GM10248 (cell line): Measurements from ENCODE around the gene INPP5D.

Experiments
- CTCF ChIA-PET: fragments of 300-600 bp; sonication (Branson Sonifier 250); formaldehyde crosslinking; extraction: SDS; loops from one replicate; lab custom pipeline; 2021; ENCODE audit warnings: antibody characterized with exemption; lab: Yijun Ruan, JAX
- POLR2A ChIA-PET: fragments of 350-650 bp; sonication (Branson Sonifier 250); formaldehyde crosslinking; extraction: SDS; loops from one replicate; lab custom pipeline; 2020; ENCODE audit warnings: antibody characterized with exemption; lab: Yijun Ruan, JAX
- DNase-seq: peaks from one replicate; pipeline ENCODE4 v3.0.0; 2012; ENCODE audit errors: extremely low spot score
- CTCF ChIP-seq: IDR thresholded peaks from 2 replicates; pipeline ENCODE4 v1.5.1; 2012; ENCODE audit warnings: mild to moderate bottlenecking, low read depth; ENCODE audit errors: extremely low read depth, missing control alignments, control extremely low read depth

The INPP5D gene

DNA sequence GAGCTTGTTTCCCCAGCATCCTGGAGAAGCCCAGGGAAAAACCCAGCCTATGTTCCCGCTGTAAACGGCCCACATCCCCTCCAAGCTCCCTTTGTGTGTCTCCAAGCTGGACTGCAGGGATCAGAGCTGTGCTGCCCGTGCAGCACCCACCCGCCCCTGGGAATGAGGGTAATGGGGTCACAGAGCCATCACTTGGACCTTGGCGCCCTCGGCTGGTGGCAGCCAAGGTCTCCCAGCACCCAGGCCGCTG is 670 bp upstream of the INPP5D start:
- TF ChIP-seq CTCF: peak; percentile 64
- POLR2A ChIA-PET: interaction anchor here (2.9 to 3.9 kb wide), 2 partner anchors 16 to 24 kb away, joined by 11 to 28 read pairs; no protein-coding TSS in a partner anchor
- CTCF ChIA-PET: interaction anchor here (0.6 to 4.7 kb wide), 11 partner anchors 12 to 192 kb away, joined by 3 to 55 read pairs (median 5); partner anchors contain the start of gene ATG16L1
- no peak for DNase-seq

GRCh38 chr2:233060501-233060979 is 398 bp downstream of the INPP5D start:
- POLR2A ChIA-PET: interaction anchor here (0.7 to 3.9 kb wide), 6 partner anchors 10 to 40 kb away, joined by 4 to 28 read pairs (median 4); no protein-coding TSS in a partner anchor
- DNase-seq: no peak
- CTCF ChIA-PET: interaction anchor here (1.0 to 4.7 kb wide), 29 partner anchors 8 to 298 kb away, joined by 3 to 55 read pairs (median 5); partner anchors contain the start of gene ATG16L1
- TF ChIP-seq CTCF: no peak

DNA sequence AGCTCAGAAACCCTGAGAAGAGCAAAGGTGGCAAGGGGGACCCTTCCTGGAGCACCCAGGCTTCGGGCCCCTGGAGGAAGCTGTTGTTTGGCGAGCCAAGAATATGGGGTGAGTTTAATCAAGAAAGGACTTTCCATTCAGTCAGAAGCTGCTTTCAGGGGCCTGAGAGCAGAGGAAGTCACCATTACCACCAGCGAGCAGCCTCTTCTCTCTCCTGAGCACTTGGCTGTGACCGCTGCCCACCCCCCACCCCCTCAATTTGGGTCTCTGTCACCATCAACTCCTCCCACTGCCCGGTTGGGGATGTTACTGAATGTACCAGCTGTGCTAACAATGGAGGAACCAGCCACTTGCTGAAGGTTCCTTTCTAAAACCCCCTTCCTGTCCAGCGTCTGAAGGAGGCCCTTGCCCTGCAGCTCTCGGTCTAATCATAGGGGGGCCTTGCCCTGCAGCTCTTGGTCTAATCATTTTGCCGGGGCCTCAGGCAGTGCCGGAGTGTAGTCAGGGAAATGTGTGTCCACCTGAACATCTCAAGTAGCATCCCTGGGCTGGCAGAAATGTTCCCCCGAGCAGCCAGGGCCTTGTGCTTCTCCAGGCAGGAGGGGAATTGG is 943 bp downstream of the INPP5D start:
- TF ChIP-seq CTCF: no peak
- DNase-seq: peak; percentile 81
- CTCF ChIA-PET: interaction anchor here (0.9 to 4.7 kb wide), 31 partner anchors 9 to 299 kb away, joined by 3 to 55 read pairs (median 5); partner anchors contain the start of genes ATG16L1 and DGKD
- POLR2A ChIA-PET: interaction anchor here (0.6 to 3.9 kb wide), 7 partner anchors 9 to 349 kb away, joined by 3 to 28 read pairs (median 4); no protein-coding TSS in a partner anchor

DNA sequence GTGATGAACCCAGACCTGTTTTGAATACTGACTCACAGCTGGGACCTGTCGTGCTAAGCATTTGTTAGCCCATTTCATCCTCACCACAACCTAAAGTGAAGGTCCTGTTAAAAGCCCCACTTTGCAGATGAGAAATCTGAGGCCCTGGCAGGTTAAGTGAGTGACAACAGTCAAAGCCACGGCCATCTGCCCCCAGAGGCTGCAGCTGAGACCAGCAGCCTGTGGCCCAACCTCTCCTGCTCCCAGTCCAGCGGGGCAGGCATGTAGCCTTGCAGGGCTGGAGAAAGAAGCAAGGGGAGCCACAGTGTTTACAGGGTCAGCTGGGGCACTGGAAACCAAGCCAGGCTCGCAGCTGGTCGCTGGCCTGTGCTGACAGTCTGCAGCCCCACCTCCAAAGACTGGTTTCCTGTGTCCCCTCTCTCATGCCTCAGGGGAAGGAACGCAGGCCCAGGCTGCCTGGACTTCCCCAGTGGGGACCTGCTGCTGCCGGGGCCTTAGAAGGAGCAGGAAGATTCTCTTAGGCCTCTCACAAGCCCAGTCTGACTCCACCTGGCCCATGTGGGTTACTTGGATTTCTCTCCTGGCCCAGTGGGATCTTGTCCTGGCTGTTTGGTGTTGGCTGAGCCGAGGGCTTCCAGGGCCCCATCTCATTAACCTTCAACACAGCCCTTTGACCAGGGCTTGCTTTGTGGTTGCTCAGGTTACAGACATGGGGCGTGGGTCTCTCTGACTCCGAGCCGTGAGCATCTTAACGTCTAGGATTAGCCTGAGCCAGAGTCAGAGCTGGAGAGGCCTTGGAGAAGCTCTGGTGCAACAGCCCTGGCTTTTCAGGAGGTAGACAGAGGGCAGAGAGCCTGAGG is 1.7 kb downstream of the INPP5D start:
- CTCF ChIA-PET: interaction anchor here (0.9 to 4.7 kb wide), 27 partner anchors 9 to 299 kb away, joined by 3 to 55 read pairs (median 5); partner anchors contain the start of genes ATG16L1 and DGKD
- POLR2A ChIA-PET: interaction anchor here (0.6 to 3.9 kb wide), 4 partner anchors 14 to 348 kb away, joined by 3 to 28 read pairs (median 8); no protein-coding TSS in a partner anchor
- peak; percentile 44 for TF ChIP-seq CTCF
- DNase-seq: peak; percentile 71

DNA sequence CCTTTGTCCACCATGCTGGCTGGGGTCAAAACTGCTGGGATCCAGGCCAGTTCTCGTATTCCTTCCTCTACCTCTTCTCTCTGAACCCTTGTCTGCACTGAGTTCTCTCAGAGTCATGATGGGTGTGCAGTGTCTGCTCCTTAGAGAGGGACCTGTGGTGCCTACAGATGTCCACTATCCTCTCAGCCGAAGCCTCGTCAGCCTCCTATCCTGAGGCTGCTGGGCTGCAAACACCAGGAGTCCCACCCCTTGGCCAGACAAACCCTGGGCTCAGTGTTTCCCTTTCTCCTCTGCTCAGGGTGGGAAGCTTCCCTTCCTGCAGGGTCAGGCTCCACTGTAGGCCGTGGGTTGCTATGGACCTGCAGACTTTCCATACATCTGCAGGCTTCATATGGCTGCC is 2.3 kb downstream of the INPP5D start:
- POLR2A ChIA-PET: no interaction called here
- DNase-seq: no peak
- CTCF ChIA-PET: interaction anchor here (0.9 to 4.7 kb wide), 4 partner anchors 14 to 202 kb away, joined by 3 to 55 read pairs (median 3); no protein-coding TSS in a partner anchor
- no peak for TF ChIP-seq CTCF

DNA sequence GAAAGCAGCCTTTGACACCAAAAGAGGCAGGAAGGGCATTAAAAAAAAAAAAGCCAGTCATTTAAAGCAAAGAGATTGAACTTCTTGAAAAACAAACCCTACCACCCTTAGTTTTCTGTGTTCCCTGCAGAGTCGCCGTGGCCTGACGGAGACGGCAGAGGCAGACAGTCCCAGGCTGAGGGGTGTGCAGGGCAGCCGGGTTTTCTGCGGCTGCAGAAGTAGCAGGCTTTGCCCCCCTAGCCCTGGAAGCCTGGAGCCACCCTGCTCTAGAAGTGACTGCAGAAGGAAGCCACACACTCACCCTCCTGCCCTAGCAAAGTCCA is 2.8 kb downstream of the INPP5D start:
- ChIA-PET CTCF (interaction anchor here (0.9 to 4.7 kb wide), 2 partner anchors 19 to 36 kb away, joined by 3 to 55 read pairs; no protein-coding TSS in a partner anchor), POLR2A (no interaction called here)
- no peak for DNase-seq
- no peak for TF ChIP-seq CTCF
